SU-DHL-6 (cell line): Measurements from ENCODE around the gene ATXN2.

Experiments used
- EZH2phosphoT487 ChIP-seq: fragments of 200-600 bp; sonication (generic), shearing (Covaris generic); conservative IDR thresholded peaks from 2 replicates; pipeline ENCODE4 v1.6.1; 2018; ENCODE audit warnings: mild to moderate bottlenecking, antibody characterized with exemption, low read length, moderate library complexity, mixed read lengths
- TF ChIP-seq, protein P1 (sequence below): fragments of 200-600 bp; sonication (generic); IDR thresholded peaks from one replicate; pipeline ENCODE4 v1.5.1; 2017; ENCODE audit warnings: antibody characterized with exemption, mild to moderate bottlenecking, low read length, moderate library complexity; ENCODE audit not compliant: insufficient read depth, poor library complexity, severe bottlenecking

- no peak for TF ChIP-seq EZH2phosphoT487
- TF ChIP-seq, protein P1, sequence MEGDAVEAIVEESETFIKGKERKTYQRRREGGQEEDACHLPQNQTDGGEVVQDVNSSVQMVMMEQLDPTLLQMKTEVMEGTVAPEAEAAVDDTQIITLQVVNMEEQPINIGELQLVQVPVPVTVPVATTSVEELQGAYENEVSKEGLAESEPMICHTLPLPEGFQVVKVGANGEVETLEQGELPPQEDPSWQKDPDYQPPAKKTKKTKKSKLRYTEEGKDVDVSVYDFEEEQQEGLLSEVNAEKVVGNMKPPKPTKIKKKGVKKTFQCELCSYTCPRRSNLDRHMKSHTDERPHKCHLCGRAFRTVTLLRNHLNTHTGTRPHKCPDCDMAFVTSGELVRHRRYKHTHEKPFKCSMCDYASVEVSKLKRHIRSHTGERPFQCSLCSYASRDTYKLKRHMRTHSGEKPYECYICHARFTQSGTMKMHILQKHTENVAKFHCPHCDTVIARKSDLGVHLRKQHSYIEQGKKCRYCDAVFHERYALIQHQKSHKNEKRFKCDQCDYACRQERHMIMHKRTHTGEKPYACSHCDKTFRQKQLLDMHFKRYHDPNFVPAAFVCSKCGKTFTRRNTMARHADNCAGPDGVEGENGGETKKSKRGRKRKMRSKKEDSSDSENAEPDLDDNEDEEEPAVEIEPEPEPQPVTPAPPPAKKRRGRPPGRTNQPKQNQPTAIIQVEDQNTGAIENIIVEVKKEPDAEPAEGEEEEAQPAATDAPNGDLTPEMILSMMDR, result no peak
These were observed 17.5 kb downstream of the ATXN2 start for GRCh38 chr12:111581434-111582132.
